Activated T-cell treated with anti-CD3 and anti-CD28 coated beads for 24 hours (primary cell): Measurements from ENCODE around the gene TBXAS1.

Experiments used
- DNase-seq: peaks from one replicate; pipeline ENCODE4 v3.0.0-alpha.2; 2020; ENCODE audit warnings: low read depth

The TBXAS1 gene

DNA sequence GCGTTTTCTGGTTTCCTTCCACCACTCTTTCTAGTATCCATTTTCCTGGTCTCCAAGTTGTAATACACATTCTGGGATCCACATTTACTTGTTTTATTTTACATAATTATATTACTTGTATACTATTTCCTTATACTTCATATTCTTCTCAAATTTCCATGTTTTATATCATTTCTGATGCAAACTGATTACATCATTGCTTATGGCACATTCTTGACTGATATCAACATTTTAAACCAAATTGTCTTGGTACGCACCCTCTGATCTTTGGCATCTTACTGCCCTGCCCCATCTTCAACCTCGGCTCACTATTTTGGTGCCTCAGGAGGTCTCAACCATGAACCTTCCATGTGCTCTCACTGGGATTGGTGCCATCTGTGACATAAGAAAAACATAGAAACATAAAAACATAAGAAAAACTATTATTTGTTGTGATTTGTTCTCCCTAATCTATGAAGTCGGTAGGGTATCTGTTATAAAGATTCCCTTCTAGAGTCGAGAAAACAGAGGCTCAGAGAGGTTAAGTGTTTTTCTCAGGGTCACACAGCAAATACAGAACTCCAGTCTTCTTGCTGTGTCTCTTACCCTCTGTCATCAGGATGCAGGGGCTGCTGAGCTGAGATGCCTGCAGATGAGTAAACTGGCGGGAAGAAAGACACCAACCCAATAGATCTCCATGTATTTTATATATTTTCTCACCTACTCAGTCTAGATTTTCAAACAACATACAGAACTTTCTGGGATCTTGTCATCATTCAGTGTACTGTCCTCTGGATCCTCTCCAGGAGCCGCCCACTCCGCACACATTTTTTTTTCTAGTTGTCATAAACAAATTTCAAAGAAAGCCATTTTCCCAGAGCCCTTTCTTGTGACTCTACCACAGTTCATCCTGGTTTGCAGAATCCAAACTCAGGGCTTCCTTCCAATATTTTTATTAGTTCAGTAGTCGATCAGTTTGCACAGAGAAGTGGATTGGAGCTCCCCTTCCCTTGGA is 154.2 kb downstream of the TBXAS1 start:
- DNase-seq: no peak

DNA sequence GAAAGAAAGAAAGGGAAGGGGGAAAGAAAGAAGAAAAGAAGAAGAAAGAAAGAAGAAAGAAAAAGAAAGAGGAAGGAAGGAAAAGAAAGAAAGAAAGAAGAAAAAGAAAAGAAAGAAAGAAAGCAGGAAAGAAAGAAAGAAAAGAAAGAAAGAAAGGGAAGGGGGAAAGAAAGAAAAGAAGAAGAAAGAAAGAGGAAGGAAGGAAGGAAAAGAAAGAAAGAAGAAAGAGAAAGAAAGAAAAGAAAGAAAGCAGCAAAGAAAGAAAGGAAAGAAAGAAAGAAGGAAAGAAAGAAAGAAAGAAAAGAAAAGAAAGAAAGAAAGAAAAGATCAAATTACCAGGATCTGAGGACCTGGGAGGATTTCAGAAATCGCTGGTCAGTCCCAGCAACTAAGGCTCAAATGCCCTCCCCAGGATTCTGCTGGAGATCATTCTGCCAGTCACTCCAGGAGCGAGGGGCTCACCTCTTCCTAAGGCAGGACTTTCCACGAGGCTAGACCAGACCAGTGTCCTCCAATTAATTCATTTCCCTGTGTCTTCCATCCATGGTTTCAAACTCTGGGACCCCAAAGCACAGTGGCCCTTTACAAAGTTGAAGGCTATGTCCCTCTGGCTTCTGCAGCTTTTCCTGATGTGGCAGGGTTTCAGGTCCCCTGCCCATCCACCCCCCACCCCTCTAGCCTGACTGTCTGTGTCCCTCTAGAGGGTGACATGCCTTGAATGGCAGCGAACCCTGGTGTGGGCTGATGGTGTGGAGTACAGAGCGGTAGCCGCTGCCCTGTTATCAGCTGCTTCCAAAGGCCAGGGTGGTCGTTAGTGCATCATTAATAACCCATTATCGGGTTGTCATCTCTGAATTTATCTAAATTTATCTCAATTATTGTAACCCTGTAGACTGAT is 155.8 kb downstream of the TBXAS1 start:
- no peak for DNase-seq

DNA sequence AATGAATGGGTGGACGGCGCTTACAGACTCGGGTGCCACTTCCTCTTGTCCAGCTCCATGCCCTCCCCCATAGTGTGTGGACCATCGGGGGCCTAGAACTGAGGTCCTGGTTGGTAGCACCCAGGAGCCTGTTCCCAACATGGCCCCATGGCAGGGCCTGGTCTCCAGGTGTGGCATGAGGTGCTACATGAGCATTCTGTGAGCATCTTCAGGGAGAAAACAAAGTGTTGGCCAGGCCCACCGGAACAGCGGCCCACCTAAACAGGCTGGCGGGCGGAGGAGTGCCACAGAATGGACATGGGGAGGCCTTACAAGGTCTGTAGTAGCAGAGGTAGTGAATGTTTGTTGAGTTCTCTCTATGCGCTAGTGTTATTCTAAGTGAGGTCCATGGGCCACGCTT is 156.7 kb downstream of the TBXAS1 start:
- DNase-seq: no peak

DNA sequence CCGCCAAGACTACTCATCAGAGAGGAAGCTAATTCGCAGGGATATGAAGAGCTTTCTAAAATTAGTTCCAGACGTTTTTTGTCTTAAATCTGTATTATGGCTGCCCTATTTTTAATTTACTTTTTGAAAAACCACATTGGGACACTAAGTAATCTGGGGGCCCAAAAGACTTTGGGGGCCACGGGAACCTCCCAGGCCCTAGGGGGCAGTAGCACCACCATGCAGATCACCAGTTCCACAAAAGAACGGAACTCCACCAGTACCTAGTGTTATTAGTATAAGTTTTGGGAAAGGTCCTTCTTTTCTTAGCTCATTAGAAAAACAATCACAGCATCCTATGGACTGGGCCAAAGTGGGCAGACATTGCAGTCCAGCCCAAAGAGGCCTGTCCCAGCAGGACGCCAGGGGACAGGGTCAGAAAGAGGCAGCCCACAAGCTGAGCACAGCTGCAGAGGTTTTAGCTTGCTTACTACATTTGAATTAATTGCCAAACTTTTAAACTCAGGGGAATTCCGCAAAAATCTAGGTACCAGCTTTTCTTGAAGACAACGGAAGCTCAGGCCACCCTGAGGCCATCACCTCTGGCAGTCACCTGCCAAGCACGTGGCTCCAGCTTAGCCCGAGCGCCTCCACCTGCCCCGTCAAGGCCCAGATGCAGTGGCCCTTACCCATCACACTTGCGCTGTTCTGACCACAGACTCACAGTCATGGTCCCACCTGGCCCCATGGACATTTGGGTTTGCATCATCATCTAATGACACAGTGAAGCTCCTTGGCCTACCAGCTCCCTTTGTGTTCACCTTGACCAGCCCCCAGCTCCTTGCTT is 158.8 kb downstream of the TBXAS1 start:
- no peak for DNase-seq

DNA sequence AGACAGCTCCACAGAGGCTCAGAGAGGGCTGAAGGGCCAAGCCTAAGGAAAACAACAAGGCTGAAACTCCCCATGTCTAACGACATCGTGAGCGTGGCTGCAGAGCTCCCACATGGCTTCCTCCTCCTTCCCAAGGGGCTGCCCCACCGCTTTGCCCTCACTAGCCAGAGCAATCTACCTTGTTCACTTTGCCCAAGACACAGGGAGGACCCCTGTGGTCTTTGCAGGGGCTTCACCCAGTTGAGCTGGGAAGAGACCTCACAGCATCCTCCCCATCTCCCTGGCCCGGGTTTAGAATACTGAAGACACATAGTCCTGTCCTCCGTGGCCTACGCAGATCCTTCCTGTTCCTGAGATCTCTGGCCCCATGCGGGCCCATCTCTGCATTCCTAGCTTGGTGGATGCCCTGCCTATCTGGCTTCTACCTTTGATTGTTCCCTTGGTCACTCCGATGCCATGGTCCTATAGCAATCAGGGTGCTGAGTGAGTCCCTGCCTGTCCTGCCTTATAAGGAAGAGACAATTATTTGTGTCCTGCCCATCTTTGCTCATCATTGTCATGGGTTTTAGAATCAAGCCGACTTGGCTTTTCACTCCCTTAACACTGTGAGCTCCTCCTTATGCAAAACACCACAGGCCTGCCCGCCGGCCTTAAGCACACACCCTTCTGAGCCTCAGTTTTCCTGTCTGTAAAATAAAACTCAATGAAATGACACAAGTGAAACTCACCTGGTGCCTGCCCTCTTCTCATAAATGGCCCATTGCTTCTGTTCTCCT is 160.5 kb downstream of the TBXAS1 start:
- no peak for DNase-seq

DNA sequence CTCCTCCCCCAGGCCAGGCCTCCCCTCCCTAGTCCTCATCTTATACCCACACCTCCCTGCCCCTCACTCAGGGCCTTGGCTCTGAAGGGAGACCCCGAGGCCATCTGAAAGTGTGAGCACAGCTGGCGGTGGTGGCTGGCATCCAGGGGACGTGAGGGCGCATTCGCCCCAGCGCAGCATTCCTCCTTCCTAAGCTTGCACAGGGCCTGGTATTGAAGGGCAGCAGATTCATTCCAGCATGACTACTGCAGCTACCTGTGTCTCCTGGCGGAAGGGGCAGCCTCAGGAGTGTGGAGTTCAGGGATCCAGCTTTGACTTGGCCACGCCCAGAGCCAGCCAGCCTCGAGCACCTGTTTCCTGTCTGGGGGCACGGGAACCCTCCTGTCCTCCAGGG is 161.1 kb downstream of the TBXAS1 start:
- no peak for DNase-seq

DNA sequence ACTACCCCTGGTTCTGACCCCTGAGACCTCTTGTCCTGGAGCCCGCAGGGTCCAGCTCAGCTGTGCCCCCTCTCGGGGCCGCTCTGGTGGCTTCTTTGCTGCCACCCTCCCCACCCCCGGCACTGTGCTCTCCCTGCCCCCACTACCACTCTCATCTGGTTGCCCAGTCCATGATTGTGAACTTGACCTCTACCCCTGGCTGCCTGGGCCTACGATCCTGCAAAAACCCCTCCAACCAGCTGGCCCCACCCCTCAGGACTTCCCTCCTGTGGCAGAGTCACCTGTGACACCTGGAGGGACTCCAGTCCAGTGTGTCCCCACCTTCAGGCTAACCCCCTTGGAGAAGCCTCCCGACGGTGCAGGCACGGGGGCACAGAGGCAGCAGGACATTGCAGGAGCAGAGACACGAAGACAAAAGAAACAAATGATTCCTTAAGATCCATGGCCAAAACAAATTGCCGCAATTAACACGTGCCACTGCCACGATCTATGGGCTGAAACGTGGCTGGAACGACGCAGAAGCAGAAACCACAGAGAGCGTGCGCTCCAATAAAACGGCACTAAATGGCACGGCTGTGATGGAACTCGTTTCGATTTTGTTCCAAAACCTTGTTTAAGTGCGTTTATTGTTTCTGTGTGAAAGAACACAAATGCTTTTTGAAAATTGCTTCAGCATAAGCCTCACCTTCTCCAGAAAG is 161.7 kb downstream of the TBXAS1 start:
- DNase-seq: no peak

DNA sequence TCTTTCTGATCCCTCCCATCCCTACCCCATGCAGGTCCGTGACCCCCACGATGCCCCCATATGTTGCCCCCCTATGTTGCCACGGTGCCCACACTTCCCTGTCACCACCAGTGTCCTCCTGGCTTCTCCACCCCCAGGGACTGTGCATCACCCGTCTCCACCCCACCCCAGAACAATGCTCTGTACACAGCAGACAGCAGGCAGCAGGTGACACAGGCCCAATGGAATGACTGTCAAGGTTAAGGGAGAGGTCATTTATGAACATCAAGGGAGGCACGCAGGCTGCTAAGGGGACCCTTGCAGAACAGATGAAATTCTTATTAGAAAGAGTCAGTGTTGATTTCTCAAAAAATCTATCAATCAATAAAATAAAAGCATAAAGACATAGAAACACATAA is 162.2 kb downstream of the TBXAS1 start:
- DNase-seq: no peak

DNA sequence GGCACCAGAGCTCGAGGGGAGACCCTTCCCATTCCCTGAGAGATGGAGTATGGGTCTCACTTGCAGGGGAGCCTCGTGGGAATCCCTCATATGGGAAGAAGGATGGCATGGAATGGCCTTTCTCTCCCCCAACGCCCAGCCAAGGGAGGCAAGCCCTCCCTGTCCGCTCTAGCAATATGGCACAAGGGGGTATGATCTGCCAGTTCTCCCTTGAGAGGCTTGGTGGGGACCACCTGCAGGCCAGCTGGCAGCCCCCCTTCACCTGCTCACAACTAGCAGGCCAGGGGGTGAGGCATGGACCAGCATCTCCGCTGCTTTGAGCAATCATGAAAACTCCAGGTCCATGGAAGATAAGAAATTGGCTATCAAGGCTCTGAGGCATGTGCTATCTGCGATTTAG is 162.8 kb downstream of the TBXAS1 start:
- DNase-seq: no peak

DNA sequence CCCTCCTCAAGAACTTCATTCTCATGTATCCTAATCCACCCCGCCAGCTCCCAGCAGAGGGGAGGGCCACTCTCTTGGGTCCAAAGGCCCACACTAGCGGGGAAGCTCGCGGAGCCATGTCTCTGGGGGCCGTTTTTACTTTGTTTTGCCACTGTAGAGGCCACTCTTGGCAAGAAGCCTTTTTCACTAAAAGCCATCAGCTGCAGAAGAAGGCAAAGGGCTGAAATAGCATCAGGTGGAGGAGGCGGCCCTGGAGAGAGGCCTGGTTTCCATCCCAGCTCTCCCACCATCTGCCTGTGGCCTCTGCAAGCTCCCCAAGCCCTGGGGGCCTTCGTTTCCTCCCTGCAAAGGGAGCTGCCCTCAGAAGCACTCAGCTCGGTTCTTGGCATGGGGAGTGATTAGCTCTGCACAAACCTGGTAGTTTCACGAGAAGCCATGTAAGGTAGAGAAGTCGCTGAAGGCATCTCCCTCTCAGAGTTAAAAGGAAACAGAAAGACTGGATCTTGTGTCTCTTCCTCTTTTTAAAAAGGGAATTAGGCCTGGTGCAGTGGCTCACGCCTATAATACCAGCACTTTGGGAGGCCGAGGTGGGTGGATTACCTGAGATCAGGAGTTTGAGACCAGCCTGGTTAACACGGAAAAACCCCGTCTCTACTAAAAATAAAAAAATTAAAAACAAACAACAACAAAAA is 163.4 kb downstream of the TBXAS1 start:
- DNase-seq: no peak

DNA sequence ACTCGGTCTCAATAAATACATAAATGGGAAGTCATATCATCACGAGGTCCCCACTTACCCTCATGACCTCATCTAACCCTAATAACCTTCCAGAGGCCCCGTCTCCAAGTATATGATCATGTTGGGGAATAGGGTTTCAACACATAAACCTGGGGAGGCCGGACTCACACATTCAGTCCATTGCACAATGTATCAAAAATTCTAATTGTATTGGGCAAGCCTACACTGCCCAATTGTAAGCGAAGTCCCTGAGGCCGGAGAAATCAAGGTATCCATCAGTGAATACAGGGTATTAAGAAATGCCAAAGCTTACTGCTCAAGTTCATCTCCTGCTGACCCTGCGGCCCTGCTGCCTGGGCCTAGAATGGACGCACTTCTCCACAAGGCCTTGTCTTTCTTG is 164.1 kb downstream of the TBXAS1 start:
- DNase-seq: no peak

DNA sequence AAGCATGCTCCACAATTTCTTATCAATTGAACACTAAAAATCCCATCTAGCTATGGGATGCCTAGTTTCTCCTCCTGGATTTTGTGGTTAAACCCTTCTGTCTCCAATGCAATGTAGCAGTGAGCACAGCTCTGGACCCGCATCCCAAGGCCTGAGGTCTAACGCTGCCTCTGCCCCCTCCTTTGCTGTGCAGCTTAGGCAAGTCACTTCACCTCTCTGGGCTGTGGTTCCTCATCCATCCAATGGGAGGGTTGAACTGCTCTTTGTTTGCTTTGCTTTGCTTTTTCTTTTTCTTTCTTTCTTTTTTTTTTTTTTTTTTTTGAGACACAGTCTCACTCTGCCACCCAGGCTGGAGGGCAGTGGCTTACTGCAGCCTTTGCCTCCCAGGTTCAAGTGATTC is 164.5 kb downstream of the TBXAS1 start:
- no peak for DNase-seq

DNA sequence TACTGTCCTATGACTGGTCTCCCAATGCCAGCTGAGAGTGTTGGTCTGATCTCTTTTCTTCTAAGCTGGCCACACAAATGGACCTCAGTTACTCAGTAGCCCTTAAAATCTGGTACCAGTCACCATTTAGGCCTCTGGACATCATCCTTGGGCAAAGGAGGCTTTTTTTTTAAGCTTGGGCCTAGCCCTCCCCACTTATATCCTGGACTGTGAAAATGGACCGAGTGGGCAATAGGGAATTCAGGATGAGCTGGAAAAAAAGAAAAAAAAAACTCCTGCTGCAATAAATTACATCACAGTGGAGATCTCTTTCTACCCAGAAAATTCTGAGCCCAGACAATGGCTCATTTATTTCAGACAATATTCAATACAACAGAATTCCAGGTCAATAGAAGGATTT is 165.3 kb downstream of the TBXAS1 start:
- DNase-seq: no peak

DNA sequence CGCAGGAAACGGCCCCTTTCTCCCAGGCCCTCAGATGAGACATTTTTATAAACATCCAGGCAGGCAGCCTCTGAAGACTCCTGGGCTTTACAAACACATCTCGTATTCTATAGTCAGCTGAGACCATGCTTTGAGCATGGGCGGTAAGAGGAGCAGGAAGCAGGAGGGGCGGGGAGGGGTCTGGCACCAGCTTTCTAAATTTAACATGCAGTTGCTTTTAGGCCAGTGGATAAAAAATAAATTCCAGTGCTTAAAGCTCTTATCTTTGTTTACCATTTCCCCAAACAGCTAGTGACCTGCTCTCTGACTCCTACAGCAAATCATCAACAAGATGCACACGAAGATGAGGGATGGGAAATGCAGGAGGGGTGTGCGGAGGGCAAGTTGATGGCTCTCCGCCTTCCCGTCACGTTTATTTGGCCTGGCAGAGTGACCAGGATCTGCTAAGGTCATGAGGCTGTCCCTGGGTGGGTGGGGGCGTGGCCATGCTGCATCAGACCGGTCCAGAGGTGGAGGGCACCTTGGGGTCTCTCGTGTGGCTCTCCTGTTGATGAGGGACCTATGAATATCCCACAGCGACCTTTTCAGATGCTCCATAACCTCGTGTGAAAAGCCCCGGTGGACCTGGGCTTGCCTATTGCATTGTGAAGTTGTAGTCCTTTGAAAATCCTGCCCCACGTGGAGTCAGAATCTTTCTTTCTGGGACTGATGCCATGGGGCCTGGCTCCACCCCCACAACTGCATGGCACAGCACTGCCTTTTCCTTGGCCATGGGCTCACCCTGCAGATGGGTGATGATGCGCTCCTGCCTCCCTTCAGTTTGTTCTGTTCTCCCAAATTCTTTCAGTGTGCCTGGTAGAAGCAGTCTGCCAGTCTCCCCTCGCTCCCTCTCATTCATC is 166.2 kb downstream of the TBXAS1 start:
- DNase-seq: no peak

DNA sequence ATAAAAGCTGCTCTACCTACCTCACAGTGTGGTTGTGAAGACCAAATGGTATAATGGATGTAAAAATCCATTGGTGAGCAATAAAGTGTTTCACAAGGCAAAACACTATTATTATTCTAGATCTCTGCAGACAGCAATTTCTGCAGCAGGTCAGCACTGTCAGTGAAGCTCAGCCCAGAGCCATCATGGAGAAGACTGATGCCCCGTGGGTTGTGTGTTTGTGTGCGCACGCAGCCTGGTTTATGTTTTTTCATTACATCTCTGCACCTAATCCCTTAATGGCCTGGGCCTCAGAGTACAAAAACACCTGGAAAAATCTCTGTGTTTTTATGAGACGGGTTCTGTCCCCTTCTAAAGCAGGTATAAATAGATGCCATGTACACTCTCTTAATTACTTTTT is 169.5 kb downstream of the TBXAS1 start:
- no peak for DNase-seq

DNA sequence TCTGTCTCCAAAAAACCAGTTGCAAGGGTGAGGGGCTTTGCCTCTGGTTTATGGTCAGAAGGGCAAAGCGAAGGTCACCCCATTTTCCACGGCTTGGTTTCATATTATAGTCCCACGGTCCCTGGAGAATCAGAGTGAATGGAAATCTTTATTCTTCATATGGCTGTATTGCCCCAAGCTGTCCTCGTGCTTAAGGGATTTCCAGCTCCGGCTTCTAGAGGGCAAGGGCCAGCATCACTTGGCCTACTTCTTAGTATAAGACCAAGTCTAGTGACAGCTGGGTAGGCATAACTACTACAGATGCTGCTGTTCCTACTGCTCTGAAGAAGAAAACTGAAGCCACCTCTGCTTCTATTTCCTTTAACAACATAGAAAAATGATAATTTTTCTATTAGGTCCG is 170.5 kb downstream of the TBXAS1 start:
- DNase-seq: no peak

DNA sequence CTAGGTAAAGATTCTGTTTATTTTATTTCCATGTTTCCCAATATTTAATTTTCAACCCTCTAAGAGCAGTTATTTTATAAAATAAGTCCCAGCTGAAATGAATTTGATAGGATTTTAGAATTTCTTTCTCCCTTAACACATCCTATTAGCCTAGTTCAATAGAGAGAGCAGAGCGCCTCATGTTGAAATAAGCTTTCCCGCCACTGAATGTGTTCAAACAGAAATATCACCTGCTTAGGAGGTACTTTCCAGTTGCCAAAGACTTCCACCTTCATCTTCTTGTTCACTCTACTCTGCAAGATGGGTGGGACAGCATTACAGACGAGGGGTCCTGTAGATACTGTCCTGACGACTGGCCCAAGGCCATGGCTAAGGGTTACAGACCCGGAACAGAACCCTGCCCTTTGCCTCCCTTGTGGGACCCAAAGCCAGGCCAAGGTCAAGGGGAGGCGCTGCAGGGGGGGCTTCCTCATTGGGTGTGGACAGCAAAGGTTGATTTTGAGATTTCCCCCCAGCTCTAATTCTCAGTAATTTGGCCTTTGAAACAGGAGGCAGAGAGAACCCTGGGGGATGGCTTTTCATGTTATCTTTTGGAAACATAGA is 171.7 kb downstream of the TBXAS1 start:
- DNase-seq: no peak

DNA sequence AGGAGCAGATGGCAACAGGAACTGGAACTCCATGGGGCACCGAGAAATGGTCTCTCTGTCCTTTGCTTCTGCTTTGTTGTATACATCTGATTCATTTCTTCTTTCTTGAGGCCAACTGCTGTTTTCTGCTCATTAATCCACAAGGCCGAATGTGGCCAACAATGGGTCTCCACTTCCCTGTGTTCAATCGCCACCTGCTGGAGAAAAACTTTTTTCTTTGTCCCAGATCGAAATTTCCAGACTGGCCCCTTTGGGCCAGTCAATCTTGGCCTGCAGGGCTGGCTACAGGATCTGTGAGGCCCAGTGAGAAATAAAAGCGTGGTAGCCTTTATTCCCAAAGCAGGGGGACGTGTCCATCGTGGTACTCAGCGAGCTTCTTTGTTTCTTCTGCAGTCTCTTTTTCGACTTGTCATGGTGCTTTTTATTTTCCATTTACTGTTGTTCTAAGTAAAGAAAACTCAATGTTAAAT is 174.9 kb downstream of the TBXAS1 start:
- DNase-seq: peak; percentile 15
